ENCODE data around the gene ALKBH6.
"Not testable (repeated sequence)": the region's sequence is repeated elsewhere in the genome, so short reads cannot be mapped to it uniquely, and the experiment has no call there.

The ALKBH6 gene

GRCh38 chr19:35992907-35993765 is 20.9 kb downstream of the ALKBH6 start:
- no peak for DNase-seq

- DNase-seq, result no peak
Observed at GRCh38 chr19:35991731-35992450, 22.1 kb downstream of the ALKBH6 start.

GRCh38 chr19:35990771-35991730 is 23.0 kb downstream of the ALKBH6 start:
- no peak for DNase-seq

- no peak for DNase-seq
Observed at GRCh38 chr19:35990156-35990555, 23.9 kb downstream of the ALKBH6 start.

- no peak for DNase-seq
Observed at GRCh38 chr19:35988824-35989223, 25.2 kb downstream of the ALKBH6 start.

- DNase-seq, result no peak
Observed at GRCh38 chr19:35987571-35987896, 26.5 kb downstream of the ALKBH6 start.

- no peak for DNase-seq
Observed at GRCh38 chr19:35986664-35987570, 27.1 kb downstream of the ALKBH6 start.

- no peak for DNase-seq
Observed at GRCh38 chr19:35986111-35986510, 27.9 kb downstream of the ALKBH6 start.

GRCh38 chr19:35983177-35983576 is 30.8 kb downstream of the ALKBH6 start:
- no peak for DNase-seq

GRCh38 chr19:35980997-35981396 is 33.0 kb downstream of the ALKBH6 start:
- DNase-seq, result not testable (repeated sequence)

GRCh38 chr19:35978832-35979365 is 35.1 kb downstream of the ALKBH6 start:
- no peak for DNase-seq

GRCh38 chr19:35978271-35978670 is 35.7 kb downstream of the ALKBH6 start:
- DNase-seq, result no peak

GRCh38 chr19:35977446-35978222 is 36.4 kb downstream of the ALKBH6 start:
- no peak for DNase-seq

- DNase-seq, result no peak
Observed at GRCh38 chr19:35975608-35976214, 38.3 kb downstream of the ALKBH6 start.

GRCh38 chr19:35973487-35973886 is 40.5 kb downstream of the ALKBH6 start:
- DNase-seq, result no peak

- DNase-seq, result no peak
Observed at GRCh38 chr19:35966771-35967170, 47.2 kb downstream of the ALKBH6 start.

GRCh38 chr19:35963514-35963913 is 50.5 kb downstream of the ALKBH6 start:
- DNase-seq, result no peak

GRCh38 chr19:35960432-35960972 is 53.5 kb downstream of the ALKBH6 start:
- DNase-seq, result no peak

GRCh38 chr19:35959968-35960320 is 54.1 kb downstream of the ALKBH6 start:
- DNase-seq, result no peak
